Pons (tissue), 1 donor: ENCODE results near the gene IL27RA.

ENCODE experiments used
- DNase-seq: peaks from one replicate; pipeline ENCODE4 v3.0.0-alpha.2; 2016; ENCODE audit warnings: low spot score

IL27RA gene

GRCh38 chr19:14089412-14089661, 57.8 kb downstream of the IL27RA start:
- DNase-seq: no peak

- no peak for DNase-seq
These were observed 58.3 kb downstream of the IL27RA start for GRCh38 chr19:14089662-14090508.

GRCh38 chr19:14090509-14091080, 59.0 kb downstream of the IL27RA start, which contains the start of gene SAMD1:
Gene SAMD1, minus strand, starts transcription at chr19:14090751.
- peak; percentile 71 for DNase-seq

- no peak for DNase-seq
These were observed 59.7 kb downstream of the IL27RA start for GRCh38 chr19:14091081-14091812.

- DNase-seq: no peak
These were observed 60.4 kb downstream of the IL27RA start for GRCh38 chr19:14091813-14092462.

GRCh38 chr19:14093117-14093823, 61.7 kb downstream of the IL27RA start:
- DNase-seq: no peak

GRCh38 chr19:14094854-14095253, 63.3 kb downstream of the IL27RA start:
- DNase-seq: no peak

GRCh38 chr19:14096272-14096992, 64.9 kb downstream of the IL27RA start:
- no peak for DNase-seq

- no peak for DNase-seq
These were observed 66.1 kb downstream of the IL27RA start for GRCh38 chr19:14097532-14098151.

GRCh38 chr19:14101003-14101545, 69.5 kb downstream of the IL27RA start:
- no peak for DNase-seq

GRCh38 chr19:14102102-14102696, 70.6 kb downstream of the IL27RA start:
- DNase-seq: no peak

- DNase-seq: no peak
These were observed 71.2 kb downstream of the IL27RA start for GRCh38 chr19:14102756-14103155.
